ENCODE measurements around the gene PDPN. TPM values are rescaled to one million over a fixed set of nuclear protein-coding genes. Genes with fewer than 3 reads are reported as not detected.

The PDPN gene
- total RNA-seq, 1 experiment from 2014 or later, result not detected

GRCh38 chr1:13588946-13589796 lies 5.5 kb downstream of the PDPN start:
- H3K4me3 ChIP-seq (replicated peaks in 1 of 2; ENCODE audit: low read depth in 1 of 2, low read length in 2 of 2), result no peak overlapping the region
- no peaks in the 10 kb centered on the region for H4K20me1 ChIP-seq (ENCODE audit: insufficient read depth)
- no peak for TF ChIP-seq SP1 (IDR thresholded peaks at IDR 0.05; ENCODE audit: low read depth)
- TF ChIP-seq SRF (IDR thresholded peaks at IDR 0.05; ENCODE audit: low read depth), result no peak
- TF ChIP-seq YY1 (IDR thresholded peaks at IDR 0.05; ENCODE audit: extremely low read depth, insufficient replicate concordance, low read depth, low read length), result no peak
- TF ChIP-seq JUND (IDR thresholded peaks at IDR 0.05), result no peak
- TF ChIP-seq SIN3A (IDR thresholded peaks at IDR 0.05; ENCODE audit: low read depth), result no peak
- no peak for TF ChIP-seq EGR1 (IDR thresholded peaks at IDR 0.05; ENCODE audit: low read depth)
- no peak for TF ChIP-seq EZH2 (IDR thresholded peaks at IDR 0.05)
- no peak for TF ChIP-seq ZFX (IDR thresholded peaks at IDR 0.05)
- TF ChIP-seq TCF7L2 (IDR thresholded peaks at IDR 0.05; ENCODE audit: borderline replicate concordance, extremely low read depth, insufficient read depth, insufficient read length), result no peak
- no peak for TF ChIP-seq REST (IDR thresholded peaks at IDR 0.05; ENCODE audit: low read depth)
- TF ChIP-seq ZNF274 (IDR thresholded peaks at IDR 0.05; ENCODE audit: low read depth, low read length), result no peak
- no peak for TF ChIP-seq POLR2AphosphoS5 (IDR thresholded peaks at IDR 0.05; ENCODE audit: low read depth, low read length)
- ChIA-PET POLR2A (interaction anchor here (1.6 kb wide), 1 partner anchor 8 kb away, joined by 4 read pairs; no protein-coding TSS in a partner anchor), CTCF (no interaction called here), RAD21 (ENCODE audit: low non-redundant PET in 1 of 2, low total read pairs in 2 of 2, uncharacterized antibody in 2 of 2, unreplicated experiment in 2 of 2) (no interaction called here)
- H3K9me2 ChIP-seq (ENCODE audit: insufficient read depth), result no peaks in the 10 kb centered on the region
- no peak overlapping the region for H2AFZ ChIP-seq (ENCODE audit: low read depth, low read length, poor library complexity, severe bottlenecking)
- no peak for DNase-seq (ENCODE audit: low read depth, low spot score)
- H3K9me3 ChIP-seq (ENCODE audit: control insufficient read depth in 1 of 2, insufficient read depth in 1 of 2, low read depth in 1 of 2, low read length in 2 of 2), result no peaks in the 10 kb centered on the region
- no TSS peak for BruUV-seq (replicated peaks)
- no peak overlapping the region for H3K27ac ChIP-seq (ENCODE audit: low read depth, low read length)
- no peaks in the 10 kb centered on the region for H3K27me3 ChIP-seq (ENCODE audit: insufficient read depth, low read length)
- H3K9ac ChIP-seq (ENCODE audit: low read length), result no peak overlapping the region
- no peaks in the 10 kb centered on the region for H3K4me1 ChIP-seq (ENCODE audit: control insufficient read depth in 1 of 2, insufficient read depth in 2 of 2, low read length in 2 of 2)
- intact Hi-C loops (cut with micrococcal nuclease), result no loop called here
- no peak for ATAC-seq
- no peaks in the 10 kb centered on the region for H3K36me3 ChIP-seq (ENCODE audit: control insufficient read depth in 1 of 2, insufficient read depth in 2 of 2, low read length in 2 of 2)
- no peak overlapping the region for H3K4me2 ChIP-seq (ENCODE audit: low read length)
- H3K79me2 ChIP-seq (ENCODE audit: insufficient read depth, low read length), result no peaks in the 10 kb centered on the region

Data from HCT116 (cell line).